Left renal pelvis (tissue), 4 donors: Measurements from ENCODE around the gene VPS26A. TPM values are rescaled to one million over a fixed set of nuclear protein-coding genes. Genes with fewer than 3 reads are reported as not detected.

Experiments
- DNase-seq, 4 donors: peaks; one replicate each; pipeline ENCODE4 v3.0.0-alpha.2; 2013; ENCODE audit warnings: low read depth in 4 of 4, low spot score in 3 of 4
- polyA plus RNA-seq, 4 donors: library from polyadenylated mRNA; unstranded; fragments of 120-200 nt; gene quantifications; one replicate each; pipeline ENCODE4 v1.2.1, GENCODE V29; 2013; ENCODE audit not compliant: insufficient read length in 4 of 4

Gene VPS26A
- polyA plus RNA-seq: 100 to 1,000 TPM in 1 of 4 donors, 10 to 100 TPM in 3; 65.7 to 110 (median 87.0) TPM

- DNase-seq: peak; percentile 93 to 99 (median 97)
These were observed at the start of gene VPS26A for GRCh38 chr10:69123747-69124562. Gene VPS26A, plus strand, starts transcription at chr10:69124178. Its CDS starts 100 bp downstream, at chr10:69124278.

DNA sequence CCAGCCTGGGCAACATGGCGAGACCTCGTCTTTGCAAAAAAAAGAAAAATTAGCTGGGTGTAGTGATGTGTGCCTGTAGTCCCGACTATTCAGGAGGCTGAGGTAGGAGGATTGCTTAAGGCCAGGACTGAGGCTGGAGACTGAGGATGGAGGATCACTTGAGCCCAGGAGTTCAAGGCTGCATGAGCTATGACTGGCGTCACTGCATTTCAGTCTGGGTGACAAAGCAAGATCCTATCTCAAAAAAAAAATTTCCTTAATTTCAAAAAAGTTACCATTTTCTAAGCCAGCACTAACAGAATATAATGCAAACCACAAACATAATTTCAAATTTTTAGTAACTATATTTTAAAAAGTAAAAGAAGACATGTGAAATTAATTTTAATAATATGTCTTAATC, 49.4 kb upstream of the VPS26A start:
- no peak for DNase-seq

DNA sequence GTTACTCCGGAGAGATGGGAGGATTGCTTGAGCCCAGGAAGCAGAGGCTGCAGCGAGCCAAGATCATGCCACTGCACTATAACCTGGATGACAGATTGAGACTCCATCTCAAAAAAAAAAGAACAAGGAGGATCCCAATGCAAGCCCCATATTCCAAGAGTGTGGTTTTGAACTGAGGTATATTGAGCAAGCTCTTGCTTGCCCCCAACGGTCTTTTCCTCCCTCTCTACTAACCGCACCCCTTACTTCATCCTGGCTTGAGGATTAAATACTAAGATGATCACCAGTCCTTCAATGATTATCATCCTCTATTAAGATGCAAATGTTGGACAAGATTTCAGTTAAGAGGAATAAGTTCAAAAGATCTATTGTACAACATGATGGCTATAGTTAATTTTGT, 48.5 kb upstream of the VPS26A start:
- no peak for DNase-seq

- DNase-seq: no peak
These were observed 45.7 kb upstream of the VPS26A start for GRCh38 chr10:69078311-69078710.

- DNase-seq: no peak
These were observed 43.8 kb upstream of the VPS26A start for GRCh38 chr10:69080226-69080625.

- no peak for DNase-seq
These were observed 37.9 kb upstream of the VPS26A start for GRCh38 chr10:69086001-69086509.

GRCh38 chr10:69087590-69088470, 36.1 kb upstream of the VPS26A start, which contains the start of gene SRGN:
Gene SRGN, plus strand, starts transcription at chr10:69088103. Its CDS starts 55 bp downstream, at chr10:69088158.
- DNase-seq: no peak

DNA sequence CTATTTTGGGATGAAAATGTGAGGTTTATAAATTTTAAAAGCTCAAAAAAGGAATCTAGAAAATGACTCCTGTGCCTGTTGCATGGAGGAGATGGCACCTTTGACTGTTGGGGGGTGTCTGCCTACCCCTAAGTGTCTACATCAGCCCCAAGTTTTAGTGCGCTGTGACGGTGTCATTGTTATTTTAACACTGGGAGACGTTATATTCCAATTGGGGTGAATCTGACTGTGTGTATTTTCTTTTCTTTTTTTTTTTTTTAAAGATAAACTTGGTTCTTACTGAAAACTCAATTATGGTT, 35.6 kb upstream of the VPS26A start:
- DNase-seq: no peak

GRCh38 chr10:69088801-69089501, 35.0 kb upstream of the VPS26A start:
- DNase-seq: no peak

- DNase-seq: no peak
These were observed 34.1 kb upstream of the VPS26A start for GRCh38 chr10:69089638-69090599.

GRCh38 chr10:69090685-69091084, 33.3 kb upstream of the VPS26A start:
- DNase-seq: no peak

DNA sequence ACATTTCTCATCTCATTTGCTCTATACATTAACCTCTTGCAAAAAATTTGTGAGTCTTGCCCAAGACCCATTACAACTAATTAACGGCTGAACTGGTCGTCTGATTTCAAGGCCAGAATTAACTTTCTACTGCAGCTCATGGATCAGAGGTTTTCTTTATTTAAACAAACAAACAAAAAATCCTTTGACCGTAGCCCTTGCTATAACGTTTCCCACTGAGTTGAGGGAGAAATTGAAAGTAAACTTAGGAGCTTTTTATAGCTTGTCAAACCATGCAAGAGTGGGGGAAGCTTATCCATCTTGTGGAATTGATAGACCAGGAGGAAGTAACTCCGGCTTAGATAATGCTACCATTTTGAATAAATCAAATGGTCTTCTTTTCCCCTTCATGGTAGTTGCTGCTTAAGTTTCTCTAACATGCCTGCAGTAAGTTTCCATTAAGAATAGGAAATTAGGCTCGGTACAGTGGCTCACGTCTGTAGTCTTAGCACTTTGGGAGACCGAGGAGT, 32.8 kb upstream of the VPS26A start:
- no peak for DNase-seq

DNA sequence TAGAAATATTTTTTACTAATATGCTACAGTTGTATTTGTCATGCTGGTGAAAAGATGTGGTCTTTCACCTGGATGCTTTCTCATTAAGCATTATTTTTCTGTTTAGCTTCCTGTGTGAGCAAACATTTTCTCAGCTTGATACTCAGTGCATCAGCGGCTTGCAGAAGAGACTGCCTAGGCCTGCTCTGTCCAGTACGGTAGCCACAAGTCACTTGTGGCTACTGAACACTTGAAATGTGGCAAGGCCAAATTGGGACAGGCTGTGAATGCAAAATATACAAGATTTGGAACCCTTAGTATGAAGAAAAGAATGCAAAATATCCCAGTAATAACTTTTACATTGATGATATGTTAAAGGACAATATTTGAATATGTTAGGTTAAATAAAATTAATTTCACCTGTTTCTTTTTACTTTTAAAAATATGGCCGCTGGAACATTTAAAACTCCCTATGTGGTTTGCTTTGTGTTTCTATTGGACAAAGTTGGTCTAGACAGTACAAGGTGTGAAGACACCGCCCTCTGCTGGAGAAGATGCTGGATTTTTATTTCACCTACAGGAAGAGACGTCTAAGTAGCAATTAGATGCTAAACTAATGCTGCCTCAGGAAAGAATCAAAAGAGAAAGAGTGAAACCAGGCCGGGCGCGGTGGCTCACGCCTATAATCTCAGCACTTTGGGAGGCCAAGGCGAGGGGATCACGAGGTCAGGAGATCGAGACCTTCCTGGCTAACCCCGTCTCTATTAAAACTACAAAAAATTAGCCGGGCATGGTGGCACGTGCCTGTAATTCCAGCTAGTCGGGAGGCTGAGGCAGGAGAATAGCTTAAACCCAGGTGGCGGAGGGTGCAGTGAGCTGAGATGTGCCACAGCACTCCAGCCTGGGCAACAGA, 30.8 kb upstream of the VPS26A start:
- DNase-seq: peak; percentile 27 to 64 (median 58)

- no peak for DNase-seq
These were observed 30.0 kb upstream of the VPS26A start for GRCh38 chr10:69093933-69094332.

DNA sequence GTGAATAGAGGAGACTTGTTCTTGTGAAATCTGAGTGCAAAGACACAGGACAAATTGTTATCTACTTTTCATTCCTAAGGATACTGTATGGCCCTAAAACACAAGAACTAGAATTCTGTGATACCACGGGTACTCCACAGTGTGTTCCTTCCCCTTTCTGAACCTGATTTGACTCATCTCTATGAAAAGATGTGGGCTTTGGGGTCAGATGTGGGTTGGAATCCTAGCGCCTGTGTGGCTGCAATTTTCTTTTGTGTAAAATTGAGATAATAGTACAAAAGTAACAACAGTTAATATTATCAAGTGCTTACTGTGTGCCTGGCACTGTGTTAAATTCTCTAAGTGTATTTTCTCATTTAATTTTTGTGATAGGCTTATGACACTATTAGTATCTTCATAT, 27.9 kb upstream of the VPS26A start:
- DNase-seq: no peak

GRCh38 chr10:69097729-69098128, 26.2 kb upstream of the VPS26A start:
- DNase-seq: no peak

DNA sequence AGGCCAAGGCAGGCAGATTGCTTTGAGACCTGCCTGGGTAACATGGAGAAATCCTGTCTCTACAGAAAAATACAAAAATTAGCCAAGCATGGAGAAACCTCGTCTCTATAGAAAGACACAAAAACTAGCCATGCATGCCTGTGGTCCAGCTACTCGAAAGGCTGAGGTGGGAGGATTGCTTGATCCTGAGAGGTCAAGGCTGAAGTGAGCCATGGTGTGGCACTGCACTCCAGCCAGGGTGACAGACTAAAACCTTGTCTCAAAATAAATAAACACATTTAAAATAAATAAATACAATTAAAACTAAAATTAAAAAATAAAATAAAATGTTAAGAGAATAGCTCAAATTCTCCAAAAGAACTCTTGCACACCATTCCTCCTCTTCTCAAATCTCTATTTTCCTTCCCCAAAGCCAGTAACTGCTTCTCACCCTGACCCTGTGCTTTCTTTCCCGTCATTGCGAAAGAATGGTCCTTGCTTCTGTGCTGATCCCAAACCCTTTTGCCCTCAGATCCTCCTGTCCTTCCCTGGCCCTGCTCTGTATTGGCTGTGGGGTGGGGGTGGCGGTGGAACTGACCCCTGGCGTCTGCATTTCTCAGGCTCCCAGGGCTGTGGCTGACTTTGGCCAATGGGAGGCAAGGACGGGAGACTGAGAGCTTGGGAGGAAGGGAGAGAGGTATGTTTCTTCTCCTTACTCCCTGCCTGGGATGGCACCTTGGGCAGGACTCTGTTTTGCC, 23.7 kb upstream of the VPS26A start:
- no peak for DNase-seq
